Ovary (tissue), 3 donors: ENCODE results near the gene IZUMO1.

Experiments
- CTCF ChIP-seq, 3 donors: fragments of 450-650 bp in 2 of 3; fragments of 200-600 bp in 1 of 3; IDR thresholded peaks; one replicate each; pipeline versions ENCODE4 v1.5.1 to v1.8.0; 2016 to 2022; ENCODE audit warnings: antibody characterized with exemption in 3 of 3, mild to moderate bottlenecking in 1 of 3
- EP300 ChIP-seq: sonication (generic); formaldehyde crosslinking; IDR thresholded peaks from one replicate; pipeline ENCODE4 v1.6.1; 2017; ENCODE audit warnings: antibody characterized with exemption
- donor health status: DM: no; HTN: no; CAD: no.

GRCh38 chr19:48784527-48784926 lies 37.8 kb upstream of the IZUMO1 start:
- no peak for TF ChIP-seq EP300
- no peak for TF ChIP-seq CTCF (IDR thresholded peaks at IDR 0.05)
